Calu3 (cell line): ENCODE results near the gene SPRTN. TPM values are rescaled to one million over a fixed set of nuclear protein-coding genes. Genes with fewer than 3 reads are reported as not detected.

Experiments used
- BruUV-seq: library from RNA; stranded (reverse); fragments of 400-500 nt; replicated peaks from 2 replicates; lab custom pipeline; 2021; lab: Mats Ljungman, UMichigan
- CTCF ChIA-PET: fragments of 300-600 bp; sonication (Branson Sonifier 250); formaldehyde crosslinking; loops from one replicate; lab custom pipeline; 2022; ENCODE audit warnings: antibody characterized with exemption; lab: Charles Lee
- DNase-seq: peaks from one replicate; pipeline ENCODE4 v3.0.0; 2022
- H3K27ac Mint-ChIP-seq: one replicate; pipeline ENCODE4 v1.8.0; 2022; ENCODE audit warnings: mixed read lengths; ENCODE audit not compliant: unreplicated experiment
- H3K27me3 Mint-ChIP-seq: one replicate; pipeline ENCODE4 v1.8.0; 2022; ENCODE audit warnings: mixed read lengths; ENCODE audit not compliant: unreplicated experiment
- H3K36me3 Mint-ChIP-seq: one replicate; pipeline ENCODE4 v1.8.0; 2022; ENCODE audit warnings: mild to moderate bottlenecking, moderate library complexity, mixed read lengths; ENCODE audit not compliant: insufficient read depth, unreplicated experiment
- H3K4me1 Mint-ChIP-seq: one replicate; pipeline ENCODE4 v1.8.0; 2022; ENCODE audit warnings: mild to moderate bottlenecking, low read depth, mixed read lengths; ENCODE audit not compliant: unreplicated experiment
- H3K4me3 Mint-ChIP-seq: one replicate; pipeline ENCODE4 v1.8.0; 2022; ENCODE audit warnings: mild to moderate bottlenecking, low read depth, moderate library complexity, mixed read lengths; ENCODE audit not compliant: unreplicated experiment
- H3K9me3 Mint-ChIP-seq: one replicate; pipeline ENCODE4 v1.8.0; 2022; ENCODE audit warnings: low read depth, mixed read lengths; ENCODE audit not compliant: unreplicated experiment
- intact Hi-C: fragments of 100-400 bp; cut with micrococcal nuclease; formaldehyde crosslinking; loops from one replicate; pipeline ENCODE4 v1.10.0; 2022; ENCODE audit not compliant: unreplicated experiment
- total RNA-seq: library from RNA; stranded (reverse); gene quantifications from 2 replicates; pipeline ENCODE4 v1.2.3, GENCODE V29; 2022
- TF ChIP-seq, protein P1 (sequence below): fragments of 200-600 bp; IDR thresholded peaks from one replicate; pipeline ENCODE4 v1.8.0; 2022; ENCODE audit warnings: antibody characterized with exemption; ENCODE audit not compliant: unreplicated experiment

Gene SPRTN
- total RNA-seq, 1 experiment from 2014 or later: 17.4 TPM

DNA sequence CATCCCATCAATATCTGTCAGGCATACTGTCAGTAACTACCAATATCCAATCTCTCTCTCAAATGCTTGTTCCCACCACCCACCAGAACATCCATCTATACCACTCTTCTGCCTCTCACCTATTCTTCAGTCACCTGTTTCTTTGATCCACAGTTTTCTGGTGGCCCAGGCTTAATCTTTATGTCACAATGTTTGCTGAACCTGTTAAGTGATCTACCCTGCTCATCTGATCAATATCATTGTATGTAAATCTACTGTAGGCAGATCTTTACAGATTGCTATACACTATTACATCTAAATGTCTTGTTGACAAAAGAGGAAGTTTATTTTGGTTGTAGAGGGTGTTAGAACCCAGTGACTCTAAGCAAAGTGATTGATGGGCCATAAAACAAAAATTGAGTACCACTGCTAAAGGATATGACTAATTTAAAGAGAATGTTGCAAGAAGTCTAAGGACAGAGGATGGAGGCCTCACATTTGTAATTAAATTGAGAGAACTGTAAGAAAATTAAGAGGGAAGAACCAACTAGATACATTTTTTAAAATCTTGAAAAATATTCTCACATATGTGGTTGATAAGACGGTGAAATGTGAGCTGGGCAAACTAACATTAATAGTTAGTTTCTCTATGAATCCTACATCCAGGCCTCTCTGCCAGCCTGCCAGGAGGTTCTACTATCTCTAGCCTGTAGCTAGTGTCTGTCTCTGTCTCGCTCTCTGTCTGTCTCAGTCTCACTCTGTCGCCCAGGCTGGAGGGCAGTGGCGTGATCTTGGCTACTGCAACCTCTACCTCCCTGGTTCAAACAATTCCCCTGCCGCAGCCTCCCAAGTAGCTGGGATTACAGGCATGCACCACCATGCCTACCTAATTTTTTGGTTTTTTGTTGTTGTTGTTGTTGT is 49.9 kb downstream of the SPRTN start:
- peak overlapping the region; percentile 42 for H3K27ac Mint-ChIP-seq
- CTCF ChIA-PET: no interaction called here
- peaks cover 52% of the 10 kb centered on the region for H3K4me1 Mint-ChIP-seq
- no peak overlapping the region for H3K4me3 Mint-ChIP-seq
- intact Hi-C loops: no loop called here
- DNase-seq: no peak
- H3K27me3 Mint-ChIP-seq: no peaks in the 10 kb centered on the region
- H3K9me3 Mint-ChIP-seq: no peaks in the 10 kb centered on the region
- no TSS peak for BruUV-seq
- H3K36me3 Mint-ChIP-seq: no peaks in the 10 kb centered on the region
- TF ChIP-seq, protein P1, sequence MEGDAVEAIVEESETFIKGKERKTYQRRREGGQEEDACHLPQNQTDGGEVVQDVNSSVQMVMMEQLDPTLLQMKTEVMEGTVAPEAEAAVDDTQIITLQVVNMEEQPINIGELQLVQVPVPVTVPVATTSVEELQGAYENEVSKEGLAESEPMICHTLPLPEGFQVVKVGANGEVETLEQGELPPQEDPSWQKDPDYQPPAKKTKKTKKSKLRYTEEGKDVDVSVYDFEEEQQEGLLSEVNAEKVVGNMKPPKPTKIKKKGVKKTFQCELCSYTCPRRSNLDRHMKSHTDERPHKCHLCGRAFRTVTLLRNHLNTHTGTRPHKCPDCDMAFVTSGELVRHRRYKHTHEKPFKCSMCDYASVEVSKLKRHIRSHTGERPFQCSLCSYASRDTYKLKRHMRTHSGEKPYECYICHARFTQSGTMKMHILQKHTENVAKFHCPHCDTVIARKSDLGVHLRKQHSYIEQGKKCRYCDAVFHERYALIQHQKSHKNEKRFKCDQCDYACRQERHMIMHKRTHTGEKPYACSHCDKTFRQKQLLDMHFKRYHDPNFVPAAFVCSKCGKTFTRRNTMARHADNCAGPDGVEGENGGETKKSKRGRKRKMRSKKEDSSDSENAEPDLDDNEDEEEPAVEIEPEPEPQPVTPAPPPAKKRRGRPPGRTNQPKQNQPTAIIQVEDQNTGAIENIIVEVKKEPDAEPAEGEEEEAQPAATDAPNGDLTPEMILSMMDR: no peak

DNA sequence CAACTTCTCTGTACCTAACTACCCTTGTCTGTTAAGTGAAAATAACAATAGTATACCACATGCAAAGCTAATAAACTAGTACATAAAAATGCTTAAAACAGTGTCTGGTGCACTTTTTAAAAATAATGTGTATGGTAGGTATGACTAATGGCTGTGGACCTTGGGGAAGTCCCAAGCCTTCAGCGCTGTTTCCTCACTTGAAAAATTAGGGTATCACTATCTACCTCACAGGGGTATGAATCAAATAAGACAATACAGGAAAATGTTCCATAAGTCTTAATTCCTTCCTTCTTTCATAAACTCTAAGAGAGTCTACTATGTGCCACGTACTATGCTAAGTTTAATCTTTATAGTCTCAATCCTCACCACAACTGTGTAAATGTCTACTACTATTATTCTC is 52.0 kb downstream of the SPRTN start:
- intact Hi-C loops: no loop called here
- DNase-seq: no peak
- CTCF ChIA-PET: no interaction called here
- Mint-ChIP-seq H3K9me3 (no peaks in the 10 kb centered on the region), H3K27ac (no peak overlapping the region), H3K4me1 (peaks cover 73% of the 10 kb centered on the region), H3K36me3 (no peaks in the 10 kb centered on the region), H3K27me3 (no peaks in the 10 kb centered on the region), H3K4me3 (no peak overlapping the region)
- TF ChIP-seq, protein P1: no peak
- BruUV-seq: no TSS peak

GRCh38 chr1:231392389-231393131 is 54.5 kb downstream of the SPRTN start:
- no TSS peak for BruUV-seq
- Mint-ChIP-seq H3K36me3 (peaks cover 9% of the 10 kb centered on the region), H3K27me3 (no peaks in the 10 kb centered on the region), H3K4me1 (peaks cover 87% of the 10 kb centered on the region), H3K4me3 (no peak overlapping the region), H3K9me3 (no peaks in the 10 kb centered on the region), H3K27ac (peak overlapping the region; percentile 19)
- TF ChIP-seq, protein P1: no peak
- DNase-seq: no peak
- intact Hi-C loops: no loop called here
- CTCF ChIA-PET: interaction anchor here (0.8 kb wide), 1 partner anchor 21 kb away, joined by 3 read pairs; no protein-coding TSS in a partner anchor

GRCh38 chr1:231393668-231394067 is 55.6 kb downstream of the SPRTN start:
- Mint-ChIP-seq H3K36me3 (peaks cover 9% of the 10 kb centered on the region), H3K9me3 (no peaks in the 10 kb centered on the region), H3K4me1 (peaks cover 87% of the 10 kb centered on the region), H3K27me3 (no peaks in the 10 kb centered on the region), H3K4me3 (peak overlapping the region; percentile 15), H3K27ac (peak overlapping the region; percentile 78)
- TF ChIP-seq, protein P1: no peak
- DNase-seq: no peak
- no TSS peak for BruUV-seq
- intact Hi-C loops: loop anchor here (2.0 kb wide), 2 partner anchors 15 to 25 kb away; no protein-coding TSS in a partner anchor
- CTCF ChIA-PET: no interaction called here
